Hematopoietic multipotent progenitor cell (in vitro differentiated cells): ENCODE measurements around the gene MARCHF6. TPM values are rescaled to one million over a fixed set of nuclear protein-coding genes. Genes with fewer than 3 reads are reported as not detected.
A peak's percentile ranks its signal among the peaks of the same experiment; 100 is the strongest.
"Not testable (repeated sequence)": the region's sequence is repeated elsewhere in the genome, so short reads cannot be mapped to it uniquely, and the experiment has no call there.

Experiments used
- DNase-seq, 3 donors: peaks; one replicate each; pipeline ENCODE4 v3.0.0-alpha.2; 2011 to 2015; ENCODE audit warnings: low read depth in 2 of 3, low spot score in 2 of 3
- total RNA-seq: library from RNA; depleted of rRNA; stranded (reverse); fragments of >200 nt; gene quantifications from one replicate; pipeline ENCODE4 v1.2.3, GENCODE V29; 2012

MARCHF6 gene
- total RNA-seq, 1 donor = 80.0 TPM

DNA sequence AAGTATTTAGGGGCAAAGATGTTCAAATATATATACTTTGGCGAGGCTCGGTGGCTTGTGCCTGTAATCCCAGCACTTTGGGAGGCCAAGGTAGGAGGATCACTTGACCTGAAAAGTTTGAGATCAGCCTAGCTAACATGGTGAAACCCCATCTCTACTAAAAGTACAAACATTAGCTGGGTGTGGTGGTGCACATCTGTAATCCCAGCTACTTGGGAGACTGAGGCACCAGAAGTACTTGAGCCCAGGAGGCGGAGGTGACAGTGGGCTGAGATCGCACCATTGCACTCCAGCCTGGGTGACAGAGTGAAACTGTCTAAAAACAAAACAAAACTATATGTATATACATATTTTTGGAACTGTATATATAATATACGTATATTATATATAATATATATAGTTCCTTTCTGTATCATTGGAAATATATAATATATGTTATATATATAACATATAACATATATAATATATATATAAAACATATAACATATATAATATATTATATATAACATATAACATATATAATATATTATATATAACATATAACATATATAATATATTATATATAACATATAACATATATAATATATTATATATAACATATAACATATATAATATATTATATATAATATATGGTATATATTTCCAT lies 8.9 kb upstream of the MARCHF6 start:
- not testable (repeated sequence) for DNase-seq

DNA sequence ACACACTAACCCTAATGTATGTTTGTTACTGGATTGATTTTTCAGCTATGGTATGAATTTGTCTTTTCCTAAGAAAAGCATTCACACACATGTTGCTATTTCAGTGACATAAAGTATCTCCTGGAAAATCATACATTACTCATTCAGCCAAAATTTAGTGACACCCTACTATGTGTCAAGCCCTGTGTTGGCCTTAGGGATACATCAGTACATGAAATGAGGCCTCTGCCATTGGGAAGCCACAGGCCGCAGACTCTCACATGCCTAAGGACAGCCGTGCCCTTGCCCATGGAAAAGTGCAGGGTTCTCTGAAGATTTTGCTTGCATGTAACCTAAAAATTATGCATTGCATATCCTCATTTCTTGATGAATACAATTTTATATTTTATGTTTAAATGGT lies 5.2 kb upstream of the MARCHF6 start:
- no peak for DNase-seq

DNA sequence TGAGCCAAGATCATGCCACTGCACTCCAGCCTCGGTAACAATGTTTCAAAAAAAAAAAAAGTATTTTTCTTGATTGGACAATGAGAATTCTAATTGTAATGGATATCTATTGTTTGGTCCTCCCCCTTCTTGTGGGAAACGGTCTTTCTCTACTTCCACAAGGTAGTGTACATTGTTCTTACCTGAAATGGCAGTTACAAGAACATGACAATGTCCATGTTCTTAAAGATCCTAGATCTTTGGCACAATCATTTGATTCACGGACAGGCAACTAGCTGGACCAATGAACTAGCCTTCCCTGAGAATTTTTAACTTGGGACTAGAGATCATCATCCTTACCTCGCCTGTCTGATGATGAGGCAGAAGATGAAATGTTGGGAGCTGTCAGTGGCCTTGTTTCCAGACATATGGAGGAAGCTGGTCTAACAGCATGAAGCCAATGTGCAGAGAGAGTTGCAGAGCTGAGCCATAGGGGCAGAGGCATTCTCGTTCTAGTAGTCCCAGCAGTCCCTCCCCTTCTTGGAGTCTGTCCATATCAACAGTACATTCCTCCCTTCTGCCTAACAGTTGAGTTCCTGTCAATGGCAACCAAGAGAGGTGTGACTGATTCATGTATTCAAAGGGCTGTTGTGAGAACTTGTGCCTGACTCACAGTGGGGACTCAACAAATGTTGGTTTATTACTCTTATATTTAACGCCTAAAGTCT lies 2.1 kb upstream of the MARCHF6 start:
- no peak for DNase-seq

DNA sequence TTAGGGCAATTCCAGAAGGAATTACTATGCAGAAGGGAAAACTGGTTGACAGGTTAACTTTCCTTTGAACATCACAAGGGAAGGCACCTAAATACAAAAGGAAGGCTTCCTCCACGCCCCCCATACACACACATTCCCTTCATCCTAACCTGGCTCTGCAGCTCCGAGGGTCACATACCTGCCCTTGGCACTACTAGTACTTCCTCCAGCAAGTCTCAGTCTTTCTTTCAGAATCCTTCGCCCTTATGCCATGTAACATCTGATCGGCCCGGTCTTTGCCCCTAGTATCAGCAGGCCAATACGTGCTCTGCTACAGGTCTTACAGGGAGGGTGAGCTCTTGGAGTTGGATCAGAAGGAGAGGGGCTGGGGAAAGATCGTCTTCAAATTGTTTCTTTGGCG lies 1.6 kb upstream of the MARCHF6 start:
- DNase-seq = no peak

DNA sequence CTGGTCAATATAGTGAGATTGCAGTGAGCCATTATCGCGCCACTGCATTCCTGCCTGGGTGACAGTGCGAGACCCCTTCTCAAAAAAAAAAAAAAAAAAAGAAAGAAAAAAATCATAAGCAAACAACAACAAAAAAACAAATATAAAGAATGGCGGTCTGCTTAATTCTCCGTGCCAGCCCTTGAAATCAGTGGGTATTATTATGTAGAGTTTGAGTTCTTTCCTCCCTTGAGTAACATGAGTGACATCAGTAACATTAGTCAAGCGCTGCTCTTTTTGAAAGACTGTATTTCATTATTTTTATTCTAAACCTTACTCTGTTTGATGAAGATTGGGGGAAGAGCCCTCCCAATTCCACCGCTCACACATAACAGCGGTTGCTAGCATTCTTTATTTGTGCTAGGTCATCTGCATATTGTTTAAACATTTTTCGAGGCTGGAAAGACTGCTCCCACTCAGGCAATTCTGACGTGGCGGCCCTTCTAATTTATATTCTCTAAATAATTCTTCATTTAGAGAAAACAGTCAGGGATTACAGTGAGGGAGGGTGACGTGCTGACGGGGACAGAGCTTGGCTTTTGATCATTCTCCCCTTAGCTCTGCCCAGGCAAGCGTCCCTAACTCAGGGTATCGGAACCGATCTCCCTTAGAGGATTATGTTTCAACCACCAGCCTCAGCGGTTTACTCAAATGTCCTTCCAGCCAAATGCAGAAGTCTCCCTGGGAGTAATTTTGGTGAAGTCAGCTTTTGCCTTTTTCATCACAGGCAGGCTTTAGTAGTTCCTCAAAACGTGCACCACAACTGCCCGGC lies 860 bp upstream of the MARCHF6 start:
- DNase-seq = peak in 1 of 3 donors; percentile 96

DNA sequence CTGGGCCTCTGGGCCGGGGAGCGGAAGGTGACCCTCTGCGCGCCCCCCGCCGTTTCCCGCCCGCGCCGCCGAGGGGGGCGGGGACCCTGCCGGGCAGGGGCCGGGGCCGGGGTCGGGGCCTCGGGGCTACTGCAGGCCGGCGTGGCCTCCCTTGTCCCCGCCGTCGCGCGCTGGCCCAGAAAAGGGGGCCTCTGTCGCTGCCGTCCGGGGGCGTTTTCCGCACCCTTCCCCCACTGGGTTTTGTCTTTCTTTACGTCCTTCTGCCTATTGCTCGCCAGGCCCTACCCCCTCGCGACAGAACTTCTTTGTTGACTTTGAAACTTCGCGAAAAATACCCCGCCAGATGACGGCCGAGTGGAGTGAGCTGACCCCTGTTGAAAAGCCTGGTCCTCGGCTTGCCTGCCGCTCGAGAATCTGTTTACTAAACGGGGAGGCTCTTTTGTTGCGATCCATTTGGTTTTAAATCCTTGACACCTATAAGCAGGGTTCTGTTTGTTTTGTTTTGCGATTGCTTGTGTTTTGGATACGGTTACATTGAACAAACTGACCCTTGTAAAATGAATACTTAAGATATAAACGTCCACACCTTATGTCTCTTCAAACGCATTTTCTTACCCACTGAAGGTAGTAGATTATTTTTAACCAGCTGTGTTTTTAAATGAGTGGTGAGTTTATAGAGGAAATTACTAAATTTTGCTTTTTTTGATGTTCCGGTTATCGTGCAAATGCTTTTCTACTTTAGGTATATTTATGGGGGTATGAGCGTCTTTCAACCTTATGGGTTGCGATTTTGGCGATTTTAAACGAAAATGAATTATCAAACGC lies 765 bp downstream of the MARCHF6 start:
- DNase-seq = peak in 1 of 3 donors; percentile 48

DNA sequence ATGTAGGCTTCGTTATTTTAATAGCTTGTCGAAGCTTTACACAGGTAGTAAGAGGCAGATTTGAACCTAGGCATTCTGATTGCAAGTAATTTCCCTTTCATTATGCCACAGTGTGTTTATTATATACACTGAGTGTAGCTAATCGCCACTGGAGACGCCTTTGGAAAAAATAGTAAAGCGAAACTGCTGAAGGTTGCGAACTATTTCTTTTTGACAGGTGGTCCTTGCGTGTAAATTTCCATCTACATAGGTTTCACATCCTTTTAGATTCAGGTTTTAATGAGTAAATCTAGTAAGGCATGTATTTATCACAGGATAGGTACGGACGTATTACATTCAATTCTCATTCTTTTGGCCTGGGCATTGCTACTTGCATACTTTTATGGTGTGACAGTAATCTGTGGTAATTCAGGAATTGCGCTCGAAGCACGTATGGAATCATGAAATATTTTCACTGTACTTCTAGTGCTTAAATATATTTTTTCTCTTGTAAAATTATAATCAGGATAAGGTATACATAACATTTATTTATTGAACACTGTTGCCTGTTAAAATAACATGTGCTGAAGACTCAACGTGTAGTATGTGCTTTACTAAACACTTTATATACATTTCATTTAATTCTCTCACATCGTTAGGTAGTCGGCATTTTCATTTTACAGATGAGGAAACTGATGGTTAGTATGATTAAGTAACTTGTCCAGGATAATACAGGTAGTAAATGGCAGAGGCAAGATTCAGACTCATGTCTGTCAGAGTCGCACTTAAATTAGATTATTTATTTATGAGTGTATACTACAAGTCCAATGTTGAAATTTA lies 1.8 kb downstream of the MARCHF6 start:
- peak in 1 of 3 donors; percentile 67 for DNase-seq

DNA sequence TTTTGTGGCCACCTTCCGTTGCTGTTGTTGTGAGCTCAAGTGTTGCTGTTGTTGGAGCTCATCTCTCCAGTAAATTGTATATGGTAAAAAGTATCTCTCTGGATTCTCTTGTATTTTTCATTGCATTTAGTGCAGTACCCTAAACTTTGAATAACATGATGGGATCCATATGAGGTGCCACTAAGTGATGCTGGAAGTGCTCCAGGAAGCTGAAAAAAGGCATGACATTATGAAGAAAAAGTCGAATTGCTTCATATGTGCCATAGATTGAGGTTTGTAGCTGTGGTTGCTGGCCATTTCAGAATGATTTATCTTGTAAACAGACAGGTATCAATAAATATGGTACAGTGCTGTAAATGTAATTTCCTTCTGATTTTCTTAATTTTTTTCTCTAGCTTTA lies 5.5 kb downstream of the MARCHF6 start:
- no peak for DNase-seq

DNA sequence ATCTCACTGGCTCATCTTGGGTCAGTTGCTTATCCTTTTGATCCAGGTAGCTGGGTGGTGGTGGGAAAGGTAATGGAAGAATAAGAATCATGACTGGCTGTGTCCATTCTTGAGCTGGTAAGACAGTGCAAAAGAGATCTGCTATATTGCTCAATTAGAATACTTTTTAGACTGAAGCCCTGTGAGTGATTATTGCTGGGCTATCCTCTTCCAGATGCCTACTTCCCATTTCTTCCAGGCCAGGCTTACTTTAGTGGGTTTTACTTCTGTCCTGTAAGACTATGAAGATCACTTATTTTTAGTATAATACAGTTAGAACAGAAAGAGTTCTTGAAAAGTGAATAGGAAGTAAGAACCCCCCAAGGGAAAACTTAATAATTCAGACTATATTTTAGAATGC lies 7.2 kb downstream of the MARCHF6 start:
- no peak for DNase-seq

DNA sequence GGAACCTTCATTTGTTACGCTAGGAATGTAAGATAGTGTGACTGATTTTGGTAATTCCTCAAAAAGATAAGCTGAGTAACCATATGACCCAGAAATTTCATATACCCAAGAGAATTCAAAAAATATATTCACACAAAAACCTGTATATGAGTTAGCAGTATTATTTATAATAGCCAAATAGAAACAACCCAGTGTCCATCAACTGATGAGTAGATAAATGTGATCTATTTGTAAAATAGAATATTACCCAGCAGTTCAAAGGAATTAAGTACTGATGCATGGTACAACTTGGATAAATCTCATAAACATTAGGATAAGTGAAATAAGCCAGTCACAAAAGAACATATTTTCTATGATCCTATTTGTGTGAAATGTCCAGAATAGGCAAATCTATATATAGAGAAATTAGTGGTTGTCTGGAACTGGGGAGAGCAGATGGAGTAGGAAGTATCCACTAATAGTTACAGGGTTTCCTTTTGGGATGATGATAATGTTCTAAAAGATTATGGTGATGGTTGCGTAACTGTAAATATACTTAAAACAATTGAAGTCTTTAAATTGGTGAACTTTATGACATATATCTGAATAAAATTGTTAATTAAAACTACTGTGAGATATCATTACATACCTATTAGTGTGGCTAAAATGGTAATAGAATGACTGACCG lies 10.2 kb downstream of the MARCHF6 start:
- DNase-seq = no peak

DNA sequence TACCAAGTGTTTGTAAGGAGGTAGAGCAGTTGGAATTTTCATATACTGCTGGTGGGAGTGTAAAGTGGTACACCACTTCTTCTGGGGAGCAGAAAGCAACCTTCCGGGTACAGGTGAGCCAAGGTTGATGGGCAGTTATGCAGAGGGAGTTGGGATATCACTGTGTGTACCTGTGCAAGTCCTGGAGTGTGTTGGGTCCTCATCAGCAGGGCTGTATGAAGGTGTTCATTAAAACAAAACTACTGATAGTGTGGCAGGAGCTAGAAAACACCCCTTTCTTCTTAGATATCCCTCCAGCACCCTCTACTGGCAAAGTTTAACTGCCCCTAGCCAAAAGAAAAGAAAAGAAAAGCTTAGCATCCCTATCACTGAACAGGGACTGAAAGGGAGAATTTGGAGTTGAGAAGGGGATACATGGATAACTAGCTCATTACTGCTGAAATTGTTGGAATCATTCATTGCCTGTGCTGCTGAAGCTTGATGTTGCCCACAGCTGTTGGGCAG lies 10.7 kb downstream of the MARCHF6 start:
- DNase-seq = peak in 2 of 3 donors; percentile 57 to 63

DNA sequence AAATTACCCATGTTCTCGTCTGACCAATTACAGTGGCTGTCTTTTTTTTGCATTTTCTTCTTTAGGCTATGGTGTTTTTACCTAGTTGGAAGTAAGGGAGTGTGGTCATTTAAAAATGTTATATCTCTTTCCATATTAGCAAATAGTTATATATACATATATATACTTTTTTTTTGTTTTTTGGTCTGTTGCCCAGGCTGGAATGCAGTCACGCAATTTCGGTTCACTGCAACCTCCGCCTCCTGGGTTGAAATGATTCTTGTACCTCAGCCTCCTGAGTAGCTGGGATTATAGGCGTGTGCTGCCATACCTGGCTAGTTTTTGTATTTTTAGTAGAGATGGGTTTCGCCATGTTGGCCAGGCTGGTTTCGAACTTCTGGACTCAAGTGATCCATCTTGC lies 12.3 kb downstream of the MARCHF6 start:
- no peak for DNase-seq

DNA sequence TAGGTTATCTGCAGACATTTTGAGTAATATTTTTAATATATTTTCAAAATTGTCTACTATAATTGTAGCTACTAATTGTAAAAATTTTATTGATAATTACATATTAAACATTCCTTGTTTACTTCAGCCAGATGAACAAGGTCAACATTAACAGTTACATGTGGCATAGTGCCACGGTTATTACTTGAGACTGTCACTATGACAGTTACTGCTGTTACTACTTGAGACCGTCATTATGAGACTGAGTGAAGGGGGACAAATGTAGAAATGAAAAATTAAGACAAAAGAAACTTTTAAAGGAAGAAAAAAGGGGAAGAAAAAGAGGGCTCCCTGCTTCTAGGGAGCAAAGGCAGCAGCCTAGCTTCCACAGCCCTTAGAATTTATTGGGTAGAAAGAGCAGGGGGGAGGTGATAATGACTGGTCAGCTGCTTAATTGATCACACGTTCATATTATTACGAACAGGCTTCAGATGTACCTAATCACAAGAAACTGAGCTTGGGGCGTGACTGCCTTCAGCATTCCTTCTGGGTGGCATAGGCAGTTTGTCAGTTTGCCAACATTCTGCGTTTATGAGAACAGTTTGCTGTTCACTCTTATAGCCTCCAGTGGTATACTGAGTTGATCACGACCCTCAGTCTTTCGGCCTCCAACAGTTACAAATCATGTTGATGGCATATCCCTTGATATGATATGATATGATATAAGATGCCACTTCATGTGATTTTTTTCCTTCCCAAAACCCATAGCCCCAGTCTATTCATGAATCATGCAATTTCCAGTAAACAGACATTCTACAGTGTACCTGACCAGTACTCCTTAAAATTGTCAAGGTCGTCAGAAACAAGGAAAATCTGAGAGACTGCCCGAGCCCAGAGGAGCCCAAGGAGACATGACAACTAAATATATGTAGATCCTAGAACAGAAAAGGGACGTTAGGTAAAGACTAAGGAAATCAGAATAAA lies 13.1 kb downstream of the MARCHF6 start:
- no peak for DNase-seq

DNA sequence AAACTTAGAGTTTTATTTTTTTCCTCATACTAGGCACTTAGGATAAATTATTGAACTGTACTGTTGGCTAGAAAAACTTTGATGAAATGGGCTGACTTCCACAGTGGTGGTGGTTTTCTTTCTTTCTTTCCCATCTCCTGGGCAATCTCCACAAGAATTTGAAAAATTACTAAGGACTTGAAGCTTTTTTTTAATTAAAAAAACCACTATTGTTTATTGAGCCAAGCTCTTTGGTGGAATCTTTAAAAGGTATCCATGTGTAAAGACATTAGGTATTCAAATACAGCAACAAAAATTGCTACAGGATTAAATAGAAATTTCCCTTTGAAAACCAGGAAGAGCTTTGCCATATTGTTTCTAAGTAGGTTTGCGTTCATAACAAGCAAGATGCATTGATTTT lies 14.1 kb downstream of the MARCHF6 start:
- DNase-seq = no peak

DNA sequence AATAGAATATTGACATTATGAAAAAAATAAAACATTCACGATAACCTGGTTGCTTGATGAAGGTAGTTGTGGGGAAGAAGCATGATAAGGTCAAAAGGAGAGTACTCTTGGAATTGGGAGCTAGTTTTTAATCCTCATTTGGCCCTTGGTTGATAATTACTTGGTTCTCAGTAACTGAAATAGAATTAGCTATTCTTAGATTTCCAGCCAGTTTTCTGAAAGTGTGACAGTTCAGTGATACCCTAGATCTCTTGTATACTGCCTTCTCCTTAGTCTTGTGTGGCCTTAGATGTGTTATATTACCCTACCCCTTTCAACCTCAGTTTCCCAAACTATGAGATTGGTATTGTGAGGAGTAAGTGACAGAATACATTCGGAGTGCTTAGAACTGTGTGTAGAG lies 17.4 kb downstream of the MARCHF6 start:
- no peak for DNase-seq

DNA sequence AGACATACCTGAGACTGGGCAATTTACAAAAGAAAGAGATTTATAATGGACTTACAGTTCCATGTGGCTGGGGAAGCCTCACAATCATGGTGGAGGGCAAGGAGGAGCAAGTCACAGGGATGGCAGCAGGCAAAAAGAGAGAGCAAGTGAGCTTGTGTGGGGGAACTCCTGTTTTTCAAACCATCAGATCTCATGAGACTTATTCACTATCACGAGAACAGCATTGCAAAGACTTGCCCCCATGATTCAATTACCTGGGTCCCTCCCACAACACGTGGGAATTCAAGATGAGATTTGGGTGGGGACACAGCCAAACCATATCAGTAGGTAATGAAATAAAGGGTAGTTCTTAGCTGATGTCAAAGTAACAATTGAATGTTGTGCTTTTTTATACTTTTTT lies 17.9 kb downstream of the MARCHF6 start:
- not testable (repeated sequence) for DNase-seq

DNA sequence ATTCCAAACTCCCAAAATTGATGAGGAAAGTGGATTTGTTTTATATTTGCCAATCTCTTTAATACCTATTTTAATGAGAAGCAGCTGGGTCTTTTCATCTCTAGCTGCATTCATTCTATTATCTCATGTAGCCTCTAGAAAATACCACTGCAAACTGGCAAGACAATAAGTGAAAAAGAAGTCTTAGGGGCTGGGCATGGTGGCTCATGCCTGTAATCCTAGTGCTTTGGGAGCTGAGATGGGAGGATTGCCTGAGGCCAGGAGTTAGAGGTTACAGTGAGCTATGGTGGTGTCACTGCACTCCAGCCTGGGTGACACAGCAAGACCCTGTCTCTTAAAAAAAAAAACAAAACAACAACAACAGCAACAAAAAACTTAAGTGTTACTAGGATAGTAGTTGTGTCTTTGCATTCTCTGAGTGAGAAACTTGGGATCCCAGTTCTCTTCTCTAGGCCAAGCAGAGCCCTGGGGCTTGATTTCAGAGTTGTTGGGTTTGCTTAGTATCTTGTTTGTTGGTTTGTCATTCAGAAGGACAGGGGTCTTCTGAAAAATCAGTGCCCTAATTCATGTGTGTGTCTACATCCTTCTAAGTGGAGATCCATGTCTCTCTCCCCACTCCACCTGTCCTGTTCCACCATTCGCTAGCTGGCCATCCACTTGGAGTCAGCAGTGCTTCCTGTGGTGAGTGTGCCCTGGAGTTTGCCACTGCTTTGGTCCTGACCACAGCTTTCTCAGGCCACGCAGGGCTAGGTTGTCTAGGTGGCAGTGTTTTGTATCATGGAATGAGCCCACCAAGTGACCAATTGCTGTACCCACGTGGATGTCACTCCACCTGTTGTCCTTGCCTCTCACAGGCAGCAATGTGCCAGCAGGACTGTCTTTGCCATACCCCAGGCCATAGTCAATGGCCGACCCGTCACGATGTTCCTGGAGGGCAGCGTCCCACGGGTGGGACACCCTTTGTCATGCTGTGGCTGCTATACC lies 19.5 kb downstream of the MARCHF6 start:
- no peak for DNase-seq
